CD8-positive, alpha-beta memory T cell (primary cell): ENCODE measurements around the gene PSMD10. TPM values are rescaled to one million over a fixed set of nuclear protein-coding genes. Genes with fewer than 3 reads are reported as not detected.

Source experiments
- CTCF ChIA-PET: fragments of 350-600 bp; sonication (Branson Sonifier 250); formaldehyde crosslinking; loops from one replicate; lab custom pipeline; 2021; ENCODE audit warnings: antibody characterized with exemption; lab: Charles Lee
- POLR2A ChIA-PET: fragments of 350-600 bp; sonication (Branson Sonifier 250); formaldehyde crosslinking; loops from one replicate; lab custom pipeline; 2021; ENCODE audit warnings: antibody characterized with exemption; lab: Charles Lee
- DNase-seq, 5 donors: peaks; one replicate each; pipeline versions ENCODE4 v3.0.0 to v3.0.0-alpha.2; 2020 to 2022; ENCODE audit warnings: mixed read lengths in 1 of 5
- H3K27ac ChIP-seq: one replicate; pipeline ENCODE4 v1.7.0; 2013; ENCODE audit warnings: low read depth, mild to moderate bottlenecking, low read length, moderate library complexity
- H3K27me3 ChIP-seq: 2 replicates; pipeline ENCODE4 v1.7.0; 2013; ENCODE audit warnings: low read length, mild to moderate bottlenecking; ENCODE audit not compliant: insufficient read depth, poor library complexity, severe bottlenecking
- H3K36me3 ChIP-seq: 2 replicates; pipeline ENCODE4 v1.7.0; 2013; ENCODE audit warnings: mild to moderate bottlenecking, low read length, moderate library complexity; ENCODE audit not compliant: insufficient read depth
- H3K4me1 ChIP-seq: 2 replicates; pipeline ENCODE4 v1.7.0; 2013; ENCODE audit warnings: mild to moderate bottlenecking, low read length, moderate library complexity; ENCODE audit not compliant: insufficient read depth
- H3K4me3 ChIP-seq: 2 replicates; pipeline ENCODE4 v1.7.0; 2013; ENCODE audit warnings: mild to moderate bottlenecking, low read length
- H3K9me3 ChIP-seq: 2 replicates; pipeline ENCODE4 v1.7.0; 2013; ENCODE audit warnings: mild to moderate bottlenecking, low read length
- H3K27ac Mint-ChIP-seq, 8 donors: one replicate each; pipeline ENCODE4 v1.8.0; 2020 to 2021; ENCODE audit warnings: mixed read lengths in 8 of 8, mild to moderate bottlenecking in 6 of 8, inconsistent platforms in 3 of 8, moderate library complexity in 3 of 8
- H3K27me3 Mint-ChIP-seq, 2 donors: one replicate each; pipeline ENCODE4 v1.8.0; 2020 to 2021; ENCODE audit warnings: mixed read lengths in 2 of 2, mild to moderate bottlenecking in 1 of 2, moderate library complexity in 1 of 2
- H3K36me3 Mint-ChIP-seq, 3 donors: one replicate each; pipeline ENCODE4 v1.8.0; 2020 to 2021; ENCODE audit warnings: mixed read lengths in 3 of 3, inconsistent platforms in 1 of 3, mild to moderate bottlenecking in 1 of 3
- H3K4me1 Mint-ChIP-seq, 3 donors: one replicate each; pipeline ENCODE4 v1.8.0; 2020 to 2021; ENCODE audit warnings: mixed read lengths in 3 of 3, inconsistent platforms in 1 of 3, mild to moderate bottlenecking in 1 of 3
- H3K4me3 Mint-ChIP-seq, 7 donors: one replicate each; pipeline ENCODE4 v1.8.0; 2020 to 2021; ENCODE audit warnings: mixed read lengths in 7 of 7, mild to moderate bottlenecking in 6 of 7, moderate library complexity in 4 of 7, inconsistent platforms in 2 of 7
- H3K9me3 Mint-ChIP-seq, 5 donors: one replicate each; pipeline ENCODE4 v1.8.0; 2020 to 2022; ENCODE audit warnings: mixed read lengths in 5 of 5, mild to moderate bottlenecking in 3 of 5, moderate library complexity in 2 of 5, inconsistent platforms in 1 of 5
- polyA plus RNA-seq: library from polyadenylated mRNA; unstranded; fragments of 300-500 nt; fragmentation: Illumina TruSeq; gene quantifications from one replicate; pipeline ENCODE4 v1.2.3, GENCODE V29; 2021
- total RNA-seq, 2 experiments: library from RNA; stranded (reverse); gene quantifications; one replicate each; pipeline ENCODE4 v1.2.3, GENCODE V29; 2021

Gene PSMD10
- total and polyA plus RNA-seq, 3 experiments from 2014 or later = 40.4 to 55.2 (median 43.0) TPM

DNA sequence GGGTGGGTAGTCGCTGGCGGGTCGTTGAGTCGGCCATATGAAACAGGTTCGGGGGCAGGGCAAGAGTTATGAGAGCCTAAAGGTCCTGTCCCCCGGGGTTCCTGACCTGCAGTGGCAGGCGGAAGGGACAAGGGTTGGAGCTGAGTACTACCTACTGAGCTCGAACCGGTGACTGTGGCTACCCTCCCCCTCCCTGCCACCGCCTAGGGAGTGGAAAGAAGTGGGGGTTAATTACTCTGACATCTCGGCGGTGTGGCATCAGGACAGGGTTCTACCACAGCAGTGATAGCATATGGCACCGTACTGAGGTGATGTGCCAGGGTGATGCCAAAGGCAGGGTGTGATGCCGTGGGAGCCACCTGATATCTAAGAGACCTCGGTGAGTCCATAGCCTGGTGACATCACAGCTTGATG, 543 bp upstream of the PSMD10 start:
- peak overlapping the region; percentile 91 for H3K4me3 ChIP-seq
- no peak overlapping the region for H3K27ac Mint-ChIP-seq
- H3K4me3 Mint-ChIP-seq = no peak overlapping the region
- H3K9me3 Mint-ChIP-seq = no peaks in the 10 kb centered on the region
- H3K27me3 ChIP-seq = no peaks in the 10 kb centered on the region
- peaks cover 11 to 24% (median 13%) of the 10 kb centered on the region in 3 donors for H3K4me1 Mint-ChIP-seq
- peaks cover 4% of the 10 kb centered on the region for H3K4me1 ChIP-seq
- peak overlapping the region; percentile 86 for H3K27ac ChIP-seq
- ChIA-PET CTCF (no interaction called here), POLR2A (no interaction called here)
- DNase-seq = no peak
- H3K36me3 ChIP-seq = peaks cover 5% of the 10 kb centered on the region
- H3K36me3 Mint-ChIP-seq = peaks cover 0 to 9% (median 0%) of the 10 kb centered on the region in 3 donors
- peaks cover 0 to 2% of the 10 kb centered on the region in 2 donors for H3K27me3 Mint-ChIP-seq
- no peaks in the 10 kb centered on the region for H3K9me3 ChIP-seq

DNA sequence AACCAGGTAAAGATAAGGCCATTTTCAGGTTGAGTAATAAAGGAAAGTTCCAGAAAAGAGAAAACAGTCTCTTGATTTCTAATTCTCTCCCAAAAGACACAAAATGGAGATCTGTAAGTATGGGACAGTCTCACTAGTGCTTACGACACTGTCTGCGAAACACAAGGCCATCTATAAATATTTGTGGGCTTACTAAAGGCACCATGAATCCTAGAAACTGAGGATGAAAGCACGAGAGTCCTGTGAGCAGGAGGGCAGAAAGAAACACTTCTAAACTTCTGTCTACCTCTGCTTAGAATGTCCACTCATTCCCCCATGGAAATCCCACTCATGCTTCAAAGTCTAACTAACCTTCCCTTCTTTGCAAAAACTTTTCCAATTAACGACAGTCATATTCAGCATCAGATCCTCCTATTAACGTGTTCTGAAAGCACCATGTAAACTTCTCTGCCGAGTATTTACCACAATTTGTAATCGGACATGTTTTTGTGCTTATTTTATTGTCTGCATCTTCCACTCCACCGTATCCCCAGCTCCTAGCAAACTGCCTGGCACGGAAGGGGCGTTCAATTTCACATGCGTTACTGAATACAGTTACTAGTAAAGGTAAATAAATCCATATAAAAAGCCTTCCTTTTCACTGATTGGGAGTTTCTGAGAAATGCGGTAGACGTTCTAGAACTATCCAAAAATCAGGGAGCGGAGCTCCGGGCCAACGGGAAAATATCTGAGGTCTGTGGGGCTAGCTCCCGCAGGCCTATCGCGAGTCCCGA, 665 bp downstream of the PSMD10 start:
- H3K4me1 Mint-ChIP-seq = peaks cover 11 to 24% (median 13%) of the 10 kb centered on the region in 3 donors
- Histone ChIP-seq H3K36me3 (peaks cover 5% of the 10 kb centered on the region), H3K27ac (peak overlapping the region; percentile 86), H3K9me3 (no peaks in the 10 kb centered on the region), H3K4me3 (peak overlapping the region; percentile 91), H3K4me1 (peaks cover 4% of the 10 kb centered on the region), H3K27me3 (no peaks in the 10 kb centered on the region)
- peaks cover 0 to 2% of the 10 kb centered on the region in 2 donors for H3K27me3 Mint-ChIP-seq
- no peak overlapping the region for H3K4me3 Mint-ChIP-seq
- DNase-seq = no peak
- CTCF ChIA-PET = no interaction called here
- peaks cover 0 to 17% (median 3%) of the 10 kb centered on the region in 3 donors for H3K36me3 Mint-ChIP-seq
- no peaks in the 10 kb centered on the region for H3K9me3 Mint-ChIP-seq
- POLR2A ChIA-PET = no interaction called here
- H3K27ac Mint-ChIP-seq = no peak overlapping the region

DNA sequence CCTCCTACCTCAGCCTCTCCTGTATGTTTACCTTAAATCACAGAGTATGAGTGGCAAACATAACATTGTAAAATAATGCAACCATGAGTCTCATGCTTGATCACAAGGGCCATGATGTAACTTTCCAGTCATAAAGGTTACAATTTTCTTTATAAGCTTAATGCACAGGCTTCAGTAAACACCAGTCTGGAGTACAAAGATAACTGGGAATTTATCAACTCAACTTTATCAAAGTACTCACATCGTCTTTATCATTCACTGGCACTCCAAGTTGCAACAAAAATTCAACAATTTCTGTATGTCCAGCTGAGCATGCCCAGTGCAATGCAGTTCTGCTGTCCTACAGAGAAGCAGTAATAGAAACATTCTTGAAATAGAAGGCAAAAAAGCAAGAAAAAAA, 2.8 kb downstream of the PSMD10 start:
- no peak for DNase-seq
- peaks cover 0 to 28% (median 5%) of the 10 kb centered on the region in 3 donors for H3K36me3 Mint-ChIP-seq
- ChIA-PET POLR2A (no interaction called here), CTCF (no interaction called here)
- no peaks in the 10 kb centered on the region for H3K9me3 ChIP-seq
- H3K27me3 Mint-ChIP-seq = peaks cover 0 to 3% of the 10 kb centered on the region in 2 donors
- H3K27ac Mint-ChIP-seq = peak overlapping the region in 2 of 8 donors; percentile 52 to 54
- peaks cover 4% of the 10 kb centered on the region for H3K4me1 ChIP-seq
- no peak overlapping the region for H3K4me3 ChIP-seq
- peaks cover 11 to 18% (median 13%) of the 10 kb centered on the region in 3 donors for H3K4me1 Mint-ChIP-seq
- no peaks in the 10 kb centered on the region for H3K27me3 ChIP-seq
- H3K27ac ChIP-seq = peak overlapping the region; percentile 10
- peak overlapping the region in 1 of 7 donors; percentile 56 for H3K4me3 Mint-ChIP-seq
- H3K9me3 Mint-ChIP-seq = no peaks in the 10 kb centered on the region
- H3K36me3 ChIP-seq = peaks cover 13% of the 10 kb centered on the region

DNA sequence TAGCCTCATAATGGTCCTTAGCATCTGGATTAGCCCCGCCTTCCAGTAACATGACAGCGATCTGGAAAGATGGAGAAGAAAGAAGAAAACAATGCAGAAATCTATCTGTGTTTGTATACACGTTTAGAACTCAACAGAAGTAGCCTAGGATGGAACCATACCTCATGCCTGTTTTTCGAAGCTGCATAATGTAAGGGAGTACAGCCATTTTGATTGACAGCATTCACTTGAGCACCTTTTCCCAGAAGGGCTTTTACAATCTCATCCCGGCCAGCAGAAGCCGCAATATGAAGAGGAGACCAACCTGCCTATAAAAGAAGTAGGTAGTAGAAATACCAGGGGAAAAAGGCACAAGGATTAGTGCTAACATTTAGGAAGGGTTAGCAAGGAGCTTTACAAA, 3.5 kb downstream of the PSMD10 start:
- ChIA-PET POLR2A (no interaction called here), CTCF (no interaction called here)
- peaks cover 4% of the 10 kb centered on the region for H3K4me1 ChIP-seq
- H3K36me3 ChIP-seq = peaks cover 13% of the 10 kb centered on the region
- no peaks in the 10 kb centered on the region for H3K27me3 ChIP-seq
- H3K27ac ChIP-seq = no peak overlapping the region
- H3K9me3 ChIP-seq = no peaks in the 10 kb centered on the region
- peaks cover 0 to 3% of the 10 kb centered on the region in 2 donors for H3K27me3 Mint-ChIP-seq
- peak overlapping the region in 1 of 7 donors; percentile 42 for H3K4me3 Mint-ChIP-seq
- H3K27ac Mint-ChIP-seq = no peak overlapping the region
- H3K9me3 Mint-ChIP-seq = no peaks in the 10 kb centered on the region
- peaks cover 0 to 28% (median 5%) of the 10 kb centered on the region in 3 donors for H3K36me3 Mint-ChIP-seq
- no peak overlapping the region for H3K4me3 ChIP-seq
- H3K4me1 Mint-ChIP-seq = peaks cover 5 to 12% (median 11%) of the 10 kb centered on the region in 3 donors
- no peak for DNase-seq

GRCh38 chrX:108081110-108081509, 10.2 kb downstream of the PSMD10 start:
- H3K27me3 Mint-ChIP-seq = peaks cover 0 to 1% of the 10 kb centered on the region in 2 donors
- H3K4me1 Mint-ChIP-seq = no peaks in the 10 kb centered on the region
- H3K36me3 ChIP-seq = peaks cover 8% of the 10 kb centered on the region
- no peaks in the 10 kb centered on the region for H3K9me3 ChIP-seq
- no peak for DNase-seq
- no peaks in the 10 kb centered on the region for H3K27me3 ChIP-seq
- no peak overlapping the region for H3K4me3 Mint-ChIP-seq
- no peak overlapping the region for H3K4me3 ChIP-seq
- H3K27ac ChIP-seq = no peak overlapping the region
- peaks cover 0 to 35% (median 7%) of the 10 kb centered on the region in 3 donors for H3K36me3 Mint-ChIP-seq
- H3K4me1 ChIP-seq = no peaks in the 10 kb centered on the region
- CTCF ChIA-PET = interaction anchor here (1.4 kb wide), 1 partner anchor 8 kb away, joined by 3 read pairs; no protein-coding TSS in a partner anchor
- peak overlapping the region in 1 of 8 donors; percentile 27 for H3K27ac Mint-ChIP-seq
- POLR2A ChIA-PET = no interaction called here
- H3K9me3 Mint-ChIP-seq = no peaks in the 10 kb centered on the region

GRCh38 chrX:108072746-108073145, 18.6 kb downstream of the PSMD10 start:
- CTCF ChIA-PET = interaction anchor here (1.3 kb wide), 1 partner anchor 9 kb away, joined by 3 read pairs; no protein-coding TSS in a partner anchor
- H3K4me3 ChIP-seq = no peak overlapping the region
- no peaks in the 10 kb centered on the region for H3K27me3 ChIP-seq
- H3K4me1 Mint-ChIP-seq = peaks cover 0 to 3% (median 2%) of the 10 kb centered on the region in 3 donors
- DNase-seq = no peak
- no peak overlapping the region for H3K4me3 Mint-ChIP-seq
- peak overlapping the region in 1 of 8 donors; percentile 7 for H3K27ac Mint-ChIP-seq
- H3K36me3 ChIP-seq = no peaks in the 10 kb centered on the region
- POLR2A ChIA-PET = no interaction called here
- no peaks in the 10 kb centered on the region for H3K4me1 ChIP-seq
- H3K27ac ChIP-seq = no peak overlapping the region
- H3K9me3 Mint-ChIP-seq = peaks cover 0 to 1% (median 0%) of the 10 kb centered on the region in 5 donors
- no peaks in the 10 kb centered on the region for H3K9me3 ChIP-seq
- peaks cover 0 to 53% (median 3%) of the 10 kb centered on the region in 3 donors for H3K36me3 Mint-ChIP-seq
- peaks cover 0 to 2% of the 10 kb centered on the region in 2 donors for H3K27me3 Mint-ChIP-seq

DNA sequence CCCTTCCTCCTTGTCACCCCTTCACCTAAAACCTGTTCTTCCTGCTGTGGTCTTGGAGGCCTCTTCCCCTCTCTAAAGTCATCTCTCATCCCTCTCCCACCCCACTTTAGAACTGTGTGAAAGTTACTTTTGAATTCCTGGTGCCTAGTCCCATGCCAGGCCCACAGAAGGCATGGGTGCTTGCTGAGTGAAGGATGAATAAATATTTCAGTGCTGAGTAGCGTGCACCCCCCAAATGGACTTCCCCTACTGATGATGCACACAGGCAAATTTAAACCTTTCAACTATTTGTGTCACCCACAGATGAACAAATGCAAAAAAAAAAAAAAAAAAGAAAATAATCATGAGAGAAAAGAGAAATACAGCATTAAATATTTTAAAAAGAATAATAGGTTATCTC, 19.8 kb downstream of the PSMD10 start:
- no peak for DNase-seq
- Histone ChIP-seq H3K36me3 (peaks cover 3% of the 10 kb centered on the region), H3K4me3 (no peak overlapping the region), H3K9me3 (no peaks in the 10 kb centered on the region), H3K4me1 (no peaks in the 10 kb centered on the region), H3K27me3 (no peaks in the 10 kb centered on the region), H3K27ac (no peak overlapping the region)
- Mint-ChIP-seq H3K9me3 (peaks cover 0 to 1% (median 0%) of the 10 kb centered on the region in 5 donors), H3K27me3 (peaks cover 0 to 4% of the 10 kb centered on the region in 2 donors), H3K4me3 (no peak overlapping the region), H3K36me3 (peaks cover 2 to 54% (median 3%) of the 10 kb centered on the region in 3 donors), H3K4me1 (peaks cover 0 to 3% (median 2%) of the 10 kb centered on the region in 3 donors), H3K27ac (peak overlapping the region in 3 of 8 donors; percentile 24 to 72 (median 27))
- CTCF ChIA-PET = interaction anchor here (2.3 kb wide), 1 partner anchor 51 kb away, joined by 14 read pairs; no protein-coding TSS in a partner anchor
- POLR2A ChIA-PET = no interaction called here

DNA sequence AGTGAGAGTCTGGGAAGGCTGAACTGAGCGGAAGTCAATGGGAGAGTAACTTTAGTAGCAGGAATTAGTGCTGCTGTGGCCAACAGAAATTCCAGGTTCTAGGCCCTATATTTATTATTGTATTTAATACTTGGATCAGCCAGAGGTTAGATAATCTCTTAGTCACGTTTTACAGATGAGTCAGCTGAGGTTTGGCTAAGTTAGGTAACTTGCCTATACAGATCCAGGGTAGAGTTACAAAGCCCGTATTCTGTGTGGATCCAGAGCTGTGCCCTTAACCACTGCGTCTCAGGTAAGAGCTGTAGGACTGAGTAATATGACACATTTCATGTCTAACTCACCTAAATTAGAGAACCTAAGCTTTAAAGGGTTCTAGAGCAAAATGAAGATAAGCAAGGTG, 20.5 kb downstream of the PSMD10 start:
- Histone ChIP-seq H3K27me3 (no peaks in the 10 kb centered on the region), H3K4me3 (no peak overlapping the region), H3K27ac (no peak overlapping the region), H3K4me1 (no peaks in the 10 kb centered on the region), H3K9me3 (no peaks in the 10 kb centered on the region), H3K36me3 (peaks cover 3% of the 10 kb centered on the region)
- ChIA-PET POLR2A (interaction anchor here (0.6 kb wide), 1 partner anchor 50 kb away, joined by 3 read pairs; no protein-coding TSS in a partner anchor), CTCF (interaction anchor here (1.2 to 2.3 kb wide), 3 partner anchors 11 to 92 kb away, joined by 3 to 14 read pairs (median 3); no protein-coding TSS in a partner anchor)
- peaks cover 0 to 6% of the 10 kb centered on the region in 2 donors for H3K27me3 Mint-ChIP-seq
- no peak overlapping the region for H3K4me3 Mint-ChIP-seq
- no peak overlapping the region for H3K27ac Mint-ChIP-seq
- peaks cover 0 to 3% (median 2%) of the 10 kb centered on the region in 3 donors for H3K4me1 Mint-ChIP-seq
- peaks cover 0 to 1% (median 0%) of the 10 kb centered on the region in 5 donors for H3K9me3 Mint-ChIP-seq
- H3K36me3 Mint-ChIP-seq = peaks cover 2 to 50% (median 3%) of the 10 kb centered on the region in 3 donors
- no peak for DNase-seq
